ENCODE measurements around the gene PAXX.

- TF ChIP-seq LEF1 (IDR thresholded peaks at IDR 0.05; ENCODE audit: borderline replicate concordance) (no peak), ELF4 (IDR thresholded peaks at IDR 0.05) (no peak), SP1 (IDR thresholded peaks at IDR 0.05) (no peak), FOXM1 (IDR thresholded peaks at IDR 0.05; ENCODE audit: borderline replicate concordance) (no peak), FOXK2 (IDR thresholded peaks at IDR 0.05) (no peak), ARNT (IDR thresholded peaks at IDR 0.05) (no peak), FOXA1 (IDR thresholded peaks at IDR 0.05) (no peak), NFRKB (IDR thresholded peaks at IDR 0.05) (no peak), HDGF (IDR thresholded peaks at IDR 0.05; ENCODE audit: borderline replicate concordance) (no peak), PKNOX1 (IDR thresholded peaks at IDR 0.05) (no peak), ZNF384 (IDR thresholded peaks at IDR 0.05) (no peak), CTBP1 (IDR thresholded peaks at IDR 0.05; ENCODE audit: borderline replicate concordance) (no peak), BHLHE40 (IDR thresholded peaks at IDR 0.05; ENCODE audit: borderline replicate concordance) (no peak), L3MBTL2 (conservative IDR thresholded peaks at IDR 0.05) (no peak; the same call in 1 of the 2 replicates)
These were observed 36.2 kb downstream of the PAXX start for GRCh38 chr9:137028263-137029057.
